H1 (cell line): ENCODE data around the gene KCNH6. TPM values are rescaled to one million over a fixed set of nuclear protein-coding genes. Genes with fewer than 3 reads are reported as not detected.

ENCODE experiments used
- CTCF ChIA-PET: fragments of 300-600 bp; sonication (Branson Sonifier 250); formaldehyde crosslinking; loops from one replicate; lab custom pipeline; 2021; ENCODE audit not compliant: partially characterized antibody; lab: Charles Lee
- POLR2A ChIA-PET: fragments of 300-600 bp; sonication (Branson Sonifier 250); formaldehyde crosslinking; loops from one replicate; lab custom pipeline; 2021; ENCODE audit warnings: inconsistent platforms; ENCODE audit not compliant: partially characterized antibody; lab: Charles Lee
- DNase-seq, 2 experiments: peaks; one replicate each; pipeline versions ENCODE4 v3.0.0 to v3.0.0-alpha.2; 2010 to 2022; ENCODE audit warnings: low spot score in 2 of 2, low read depth in 1 of 2, mixed read lengths in 1 of 2
- FAIRE-seq: peaks from 2 replicates; lab custom pipeline; 2011; peaks lifted over from hg19 to GRCh38; lab: Jason Lieb, UNC
- H2AFZ ChIP-seq: 2 replicates; pipeline ENCODE4 v1.8.1; 2012; ENCODE audit warnings: low read length, inconsistent platforms
- H2AK5ac ChIP-seq: 2 replicates; pipeline ENCODE4 v1.6.1; 2013; ENCODE audit warnings: low read depth, low read length
- H2BK120ac ChIP-seq: replicated peaks from 2 replicates; pipeline ENCODE3; 2013; ENCODE audit warnings: low read depth, low read length, inconsistent platforms
- H2BK12ac ChIP-seq: 2 replicates; pipeline ENCODE4 v1.6.1; 2013; ENCODE audit warnings: low read depth, low read length
- H2BK15ac ChIP-seq: 2 replicates; pipeline ENCODE4 v1.6.1; 2013; ENCODE audit warnings: low read length
- H2BK20ac ChIP-seq: 2 replicates; pipeline ENCODE4 v1.6.1; 2013; ENCODE audit warnings: low read length
- H2BK5ac ChIP-seq: 2 replicates; pipeline ENCODE4 v1.6.1; 2013; ENCODE audit warnings: low read depth, low read length
- H3K14ac ChIP-seq: 2 replicates; pipeline ENCODE4 v1.6.1; 2013; ENCODE audit warnings: inconsistent platforms; ENCODE audit not compliant: insufficient read length
- H3K18ac ChIP-seq: 2 replicates; pipeline ENCODE4 v1.6.1; 2013; ENCODE audit warnings: low read length; ENCODE audit errors: extremely low read depth
- H3K23ac ChIP-seq: 2 replicates; pipeline ENCODE4 v1.6.1; 2013; ENCODE audit warnings: inconsistent platforms; ENCODE audit not compliant: insufficient read length
- H3K23me2 ChIP-seq: 2 replicates; pipeline ENCODE4 v1.6.1; 2013; ENCODE audit warnings: low read depth, low read length
- H3K27ac ChIP-seq: 2 replicates; pipeline ENCODE4 v1.6.1; 2011; ENCODE audit warnings: low read depth, low read length, inconsistent platforms
- H3K27me3 ChIP-seq, 4 experiments: replicated peaks in 1 of 4; 1 replicate in 1 of 4; 2 replicates in 3 of 4; pipeline versions ENCODE4 v1.6.1 to v1.8.1; 2011 to 2013; ENCODE audit warnings: low read length in 3 of 4, mild to moderate bottlenecking in 3 of 4, inconsistent platforms in 2 of 4, mixed read lengths in 2 of 4, moderate library complexity in 1 of 4; ENCODE audit not compliant: control insufficient read depth in 3 of 4, insufficient read depth in 3 of 4; ENCODE audit errors: extremely low read depth in 1 of 4
- H3K36me3 ChIP-seq, 4 experiments: 2 replicates each; pipeline versions ENCODE4 v1.6.1 to v1.8.1; 2011 to 2013; ENCODE audit warnings: mild to moderate bottlenecking in 4 of 4, low read length in 3 of 4, moderate library complexity in 2 of 4, control low read depth in 1 of 4, inconsistent platforms in 1 of 4; ENCODE audit not compliant: insufficient read depth in 4 of 4, control insufficient read depth in 2 of 4
- H3K4ac ChIP-seq: replicated peaks from 2 replicates; pipeline ENCODE3; 2013; ENCODE audit warnings: low read length, low read depth, mixed read lengths, inconsistent platforms; ENCODE audit not compliant: insufficient read length
- H3K4me1 ChIP-seq, 4 experiments: replicated peaks in 1 of 4; 1 replicate in 1 of 4; 2 replicates in 3 of 4; pipeline versions ENCODE4 v1.6.1 to v1.8.1; 2011 to 2013; ENCODE audit warnings: low read length in 3 of 4, inconsistent platforms in 2 of 4, mixed read lengths in 1 of 4; ENCODE audit not compliant: insufficient read depth in 4 of 4, control insufficient read depth in 3 of 4
- H3K4me2 ChIP-seq, 2 experiments: 2 replicates each; pipeline versions ENCODE4 v1.6.1 to v1.8.1; 2011 to 2013; ENCODE audit warnings: low read depth in 2 of 2, low read length in 2 of 2, control low read depth in 1 of 2, inconsistent platforms in 1 of 2, mild to moderate bottlenecking in 1 of 2; ENCODE audit not compliant: insufficient read depth in 1 of 2
- H3K4me3 ChIP-seq, 4 experiments: fragments of 200-600, 300-600 bp in 1 of 4; sonication (generic), shearing (Covaris generic), sonication (Bioruptor Twin) in 1 of 4; 2 replicates each; pipeline versions ENCODE4 v1.5.1 to v1.8.1; 2011 to 2016; ENCODE audit warnings: low read length in 4 of 4, low read depth in 3 of 4, control low read depth in 2 of 4, inconsistent platforms in 2 of 4, mild to moderate bottlenecking in 2 of 4, mixed read lengths in 1 of 4, moderate library complexity in 1 of 4; ENCODE audit not compliant: insufficient read depth in 2 of 4; ENCODE audit errors: extremely low read depth in 1 of 4
- H3K56ac ChIP-seq: replicated peaks from 2 replicates; pipeline ENCODE3; 2013; ENCODE audit warnings: low read depth, mild to moderate bottlenecking, mixed read lengths, low read length, inconsistent platforms; ENCODE audit not compliant: insufficient read length
- H3K79me1 ChIP-seq: 2 replicates; pipeline ENCODE4 v1.6.1; 2013; ENCODE audit warnings: low read depth, low read length, control low read depth
- H3K79me2 ChIP-seq, 2 experiments: 2 replicates each; pipeline versions ENCODE4 v1.6.1 to v1.8.1; 2012 to 2013; ENCODE audit warnings: low read length in 2 of 2, mild to moderate bottlenecking in 2 of 2, inconsistent platforms in 1 of 2; ENCODE audit not compliant: insufficient read depth in 2 of 2, control insufficient read depth in 1 of 2
- H3K9ac ChIP-seq, 4 experiments: replicated peaks in 1 of 4; 1 replicate in 1 of 4; 2 replicates in 3 of 4; pipeline versions ENCODE4 v1.6.1 to v1.8.1; 2011 to 2013; ENCODE audit warnings: low read depth in 3 of 4, low read length in 3 of 4, control low read depth in 2 of 4, mild to moderate bottlenecking in 2 of 4, moderate library complexity in 2 of 4, inconsistent platforms in 1 of 4; ENCODE audit errors: extremely low read depth in 1 of 4
- H3K9me3 ChIP-seq, 2 experiments: 2 replicates each; pipeline versions ENCODE4 v1.6.1 to v1.8.1; 2012 to 2013; ENCODE audit warnings: mild to moderate bottlenecking in 2 of 2, moderate library complexity in 2 of 2, control low read depth in 1 of 2, inconsistent platforms in 1 of 2, low read depth in 1 of 2, low read length in 1 of 2, mixed read lengths in 1 of 2; ENCODE audit not compliant: insufficient read depth in 2 of 2
- H4K20me1 ChIP-seq, 2 experiments: replicated peaks in 1 of 2; 2 replicates each; pipeline versions ENCODE3 to v1.8.1; 2011 to 2013; ENCODE audit warnings: inconsistent platforms in 2 of 2, low read length in 2 of 2, mild to moderate bottlenecking in 1 of 2; ENCODE audit not compliant: insufficient read depth in 2 of 2, control insufficient read depth in 1 of 2
- H4K5ac ChIP-seq: 2 replicates; pipeline ENCODE4 v1.6.1; 2013; ENCODE audit warnings: low read length, low read depth, mixed read lengths, inconsistent platforms; ENCODE audit not compliant: insufficient read length
- H4K8ac ChIP-seq: 2 replicates; pipeline ENCODE4 v1.8.0; 2013; ENCODE audit warnings: mild to moderate bottlenecking, moderate library complexity, low read length, inconsistent platforms; ENCODE audit not compliant: insufficient read depth; ENCODE audit errors: extremely low read depth
- H4K91ac ChIP-seq: replicated peaks from 2 replicates; pipeline ENCODE3; 2013; ENCODE audit warnings: low read length, mixed read lengths, inconsistent platforms; ENCODE audit not compliant: insufficient read length
- GABPA ChIP-seq: IDR thresholded peaks from 2 replicates; pipeline ENCODE4 v1.6.1; 2011; ENCODE audit warnings: mild to moderate bottlenecking, low read length, moderate library complexity, borderline replicate concordance; ENCODE audit not compliant: insufficient read depth
- WGBS, 2 experiments: shearing (Covaris generic) in 1 of 2; methylation state at CpG; one replicate each; pipeline versions ENCODE4 v1.1.6 to v1.1.7; 2013 to 2015; ENCODE audit warnings: low lambda C conversion rate in 2 of 2, mixed read lengths in 2 of 2, inconsistent platforms in 1 of 2, low coverage in 1 of 2, missing lambda C conversion rate in 1 of 2; ENCODE audit not compliant: insufficient replicate concordance in 2 of 2, insufficient coverage in 1 of 2, insufficient read length in 1 of 2; ENCODE audit errors: extremely low coverage in 1 of 2, missing lambda C conversion rate in 1 of 2; 5-methylcytosine and 5-hydroxymethylcytosine counted together
- polyA plus RNA-seq, 7 experiments: library from polyadenylated mRNA; depleted of rRNA in 3 of 7; stranded (reverse) in 5 of 7; unstranded in 2 of 7; fragments of >200 nt in 5 of 7; fragments of 200-250 nt in 2 of 7; gene quantifications; 1 replicate in 5 of 7; 2 replicates in 1 of 7; 4 replicates in 1 of 7; pipeline versions ENCODE4 v1.2.1 to v1.2.3, GENCODE V29; 2011 to 2013; ENCODE audit warnings: missing spikeins in 2 of 7, mixed read lengths in 2 of 7
- total RNA-seq: library from RNA; stranded (reverse); fragmentation: NEBNext Ultra II Directional; extraction: Animal tissue kit (Norgen Biotek cat#: 25700); gene quantifications from 2 replicates; pipeline ENCODE4 v1.2.1, GENCODE V29; 2021
- TF ChIP-seq, protein P1 (sequence below): IDR thresholded peaks from 2 replicates; pipeline ENCODE4 v1.6.1; 2012; ENCODE audit warnings: inconsistent platforms

Gene KCNH6
- total and polyA plus RNA-seq, 2 of the 8 experiments (the other 6 are each of a cell fraction or from before 2014, with no cell fraction given) = 1.8 to 3.6 TPM

DNA sequence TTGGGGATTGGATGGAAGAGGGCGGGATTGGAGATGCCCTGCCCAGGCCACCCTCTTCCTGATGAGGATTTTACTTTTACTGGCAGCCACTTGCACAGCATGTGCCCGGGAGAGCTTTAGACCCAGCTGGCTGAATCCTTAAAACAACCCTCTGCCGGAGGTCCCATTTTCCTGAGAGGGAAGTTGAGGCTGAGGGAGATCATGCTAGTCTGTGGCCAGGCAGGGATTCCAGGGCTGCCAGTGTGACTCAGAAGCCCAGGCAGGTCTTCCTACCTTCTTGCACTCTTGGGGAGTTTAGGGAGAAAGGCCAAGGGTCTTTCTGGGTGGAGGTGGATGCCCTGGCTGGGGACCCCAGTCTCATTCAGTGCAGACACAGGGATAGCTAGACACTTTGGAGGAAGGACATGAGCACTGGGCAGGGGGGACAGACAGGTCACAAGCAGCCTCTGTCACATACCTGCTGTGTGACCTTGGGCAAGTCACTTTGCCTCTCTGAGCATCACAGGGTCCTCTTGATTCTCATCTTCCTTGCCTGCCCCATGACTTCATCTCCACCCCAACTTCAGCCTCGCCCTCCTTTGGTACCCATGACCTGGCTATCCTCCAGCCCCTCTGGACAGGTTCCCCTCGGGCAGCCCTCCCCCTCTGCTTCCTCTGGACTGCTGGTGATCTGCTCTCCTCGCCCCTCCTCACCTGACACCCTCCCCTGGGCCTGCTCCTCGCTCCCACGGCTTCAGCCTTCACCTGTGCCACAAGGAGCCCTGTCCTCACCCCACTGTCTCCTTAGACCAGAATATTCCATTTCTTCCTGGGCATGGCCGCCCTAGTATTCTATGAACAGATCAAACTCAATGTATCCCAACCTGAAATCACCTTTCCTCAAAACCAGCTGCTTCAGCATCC lies 15.8 kb downstream of the KCNH6 start:
- peak overlapping the region; percentile 2 to 57 (median 15); a peak in 5 of 8 replicates for H3K4me3 ChIP-seq
- 73% methylated on average over 8 of the region's 9 CpGs; no CpG with 5 or more reads in 1 of the 2 experiments for WGBS, 2 experiments
- TF ChIP-seq, protein P1, sequence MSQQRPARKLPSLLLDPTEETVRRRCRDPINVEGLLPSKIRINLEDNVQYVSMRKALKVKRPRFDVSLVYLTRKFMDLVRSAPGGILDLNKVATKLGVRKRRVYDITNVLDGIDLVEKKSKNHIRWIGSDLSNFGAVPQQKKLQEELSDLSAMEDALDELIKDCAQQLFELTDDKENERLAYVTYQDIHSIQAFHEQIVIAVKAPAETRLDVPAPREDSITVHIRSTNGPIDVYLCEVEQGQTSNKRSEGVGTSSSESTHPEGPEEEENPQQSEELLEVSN = peak; percentile 71; the same call in 1 of the 2 replicates
- no peak for TF ChIP-seq GABPA
- H3K18ac ChIP-seq = no peak overlapping the region; the same call in 1 of the 2 replicates
- peaks cover 0 to 14% (median 2%) of the 10 kb centered on the region in 4 experiments; a peak in 5 of 7 replicates for H3K4me1 ChIP-seq
- peak overlapping the region; percentile 69 to 78 for H3K4me2 ChIP-seq
- H3K27me3 ChIP-seq = peaks cover 0 to 23% (median 14%) of the 10 kb centered on the region in 4 experiments; a peak in 5 of 7 replicates
- H4K91ac ChIP-seq = no peak overlapping the region
- H3K79me2 ChIP-seq = no peaks in the 10 kb centered on the region
- H3K9me3 ChIP-seq = no peaks in the 10 kb centered on the region
- no peak overlapping the region for H2AFZ ChIP-seq
- no peaks in the 10 kb centered on the region for H3K79me1 ChIP-seq
- H3K23ac ChIP-seq = no peak overlapping the region
- H2BK5ac ChIP-seq = no peak overlapping the region
- H3K23me2 ChIP-seq = peaks cover 7% of the 10 kb centered on the region; the same call in 1 of the 2 replicates
- H4K5ac ChIP-seq = no peak overlapping the region
- H3K56ac ChIP-seq = no peak overlapping the region
- H4K8ac ChIP-seq = peak overlapping the region; percentile 46; the same call in 1 of the 2 replicates
- no peak overlapping the region for H2AK5ac ChIP-seq
- H3K14ac ChIP-seq = no peak overlapping the region
- peak overlapping the region; percentile 81; the same call in 1 of the 2 replicates for H2BK15ac ChIP-seq
- POLR2A ChIA-PET = no interaction called here
- no peak overlapping the region for H3K9ac ChIP-seq
- DNase-seq (no peak), FAIRE-seq (no peak)
- no peaks in the 10 kb centered on the region for H4K20me1 ChIP-seq
- no peaks in the 10 kb centered on the region for H3K36me3 ChIP-seq
- no peak overlapping the region for H3K4ac ChIP-seq
- no peak overlapping the region for H2BK120ac ChIP-seq
- no peak overlapping the region for H3K27ac ChIP-seq
- no peak overlapping the region for H2BK20ac ChIP-seq
- CTCF ChIA-PET = no interaction called here
- no peak overlapping the region for H2BK12ac ChIP-seq
